Measurements from ENCODE around the gene NARF. TPM values are rescaled to one million over a fixed set of nuclear protein-coding genes. Genes with fewer than 3 reads are reported as not detected.

Gene NARF
- total and polyA plus RNA-seq, 2 experiments from 2014 or later, result 66.1 to 67.1 TPM

- TF ChIP-seq STAT1 (IDR thresholded peaks at IDR 0.05; ENCODE audit: unreplicated experiment) (no peak), EZH2phosphoT487 (IDR thresholded peaks at IDR 0.05; ENCODE audit: unreplicated experiment) (no peak), NANOG (IDR thresholded peaks at IDR 0.05; ENCODE audit: borderline replicate concordance) (peak; percentile 51; the same call in 1 of the 2 replicates), CREB1 (CRISPR knock-in tag; IDR thresholded peaks at IDR 0.05; ENCODE audit: low read depth) (peak; percentile 61), ZNF331 (CRISPR knock-in tag; IDR thresholded peaks at IDR 0.05; ENCODE audit: low read depth) (no peak)
Observed at GRCh38 chr17:82494236-82495055, 35.9 kb downstream of the NARF start (continued).

DNA sequence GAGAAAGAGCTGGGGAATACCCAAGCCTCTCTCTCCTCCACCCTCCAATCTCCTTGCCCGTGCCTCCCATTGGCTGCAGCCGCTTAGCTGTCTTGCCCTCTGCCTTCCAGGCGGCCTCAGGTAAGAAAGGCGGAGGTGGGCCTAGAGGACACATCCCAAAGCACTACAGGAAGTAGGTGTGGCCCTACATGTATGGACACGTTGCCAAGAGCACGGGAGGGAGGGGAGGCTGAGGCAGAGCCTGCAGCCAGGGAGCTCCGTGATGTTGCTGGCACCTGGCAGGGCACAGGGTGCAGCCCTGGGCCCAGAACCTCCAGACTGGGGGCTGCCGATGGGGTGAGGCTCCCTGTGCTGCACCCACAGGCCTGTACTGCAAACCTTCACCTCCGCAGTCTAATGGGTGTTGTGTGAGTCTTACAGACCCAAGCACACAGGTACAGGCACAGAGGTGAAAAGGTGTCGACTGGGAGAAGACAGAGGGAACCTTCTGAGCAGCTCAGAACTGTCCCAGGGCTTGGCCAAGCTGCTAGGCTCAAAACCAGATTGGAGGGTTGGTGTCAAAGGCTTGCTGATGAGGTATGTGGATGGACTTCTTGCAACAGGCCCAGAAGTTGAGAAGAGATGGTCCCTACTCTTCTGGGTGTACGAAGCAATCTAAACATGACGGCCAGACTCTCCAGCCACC is 37.4 kb downstream of the NARF start:
- no peaks in the 10 kb centered on the region for H3K79me2 ChIP-seq (replicated peaks; ENCODE audit: insufficient read depth)
- no peaks in the 10 kb centered on the region for H3K9me2 ChIP-seq (ENCODE audit: insufficient read depth)
- Mint-ChIP-seq H3K9me3 (peaks cover 6% of the 10 kb centered on the region; the same call in 2 of the 3 replicates), H3K27me3 (ENCODE audit: insufficient read depth, low read depth, poor library complexity) (peaks cover 49% of the 10 kb centered on the region), H3K4me3 (peak overlapping the region; percentile 55), H3K36me3 (ENCODE audit: low read depth) (peaks cover 6% of the 10 kb centered on the region; the same call in 1 of the 3 replicates), H3K27ac (no peak overlapping the region), H3K4me1 (peaks cover 8% of the 10 kb centered on the region; the same call in 2 of the 3 replicates)
- peaks cover 24% of the 10 kb centered on the region for H3F3A ChIP-seq (replicated peaks; ENCODE audit: low read depth)
- no peaks in the 10 kb centered on the region for H3K36me3 ChIP-seq (ENCODE audit: insufficient read depth)
- DNase-seq (ENCODE audit: low spot score) (peak; percentile 70), ATAC-seq (peak; percentile 17)
- H2AFZ ChIP-seq, result no peak overlapping the region
- no peak overlapping the region for H3K27ac ChIP-seq (ENCODE audit: low read depth)
- peak overlapping the region; percentile 80; the same call in 1 of the 2 replicates for H3K4me2 ChIP-seq
- no peak overlapping the region; the same call in 1 of the 2 replicates for H3K4me3 ChIP-seq
- peaks cover 17% of the 10 kb centered on the region for H3K4me1 ChIP-seq (ENCODE audit: insufficient read depth)
- no peaks in the 10 kb centered on the region for H4K20me1 ChIP-seq (replicated peaks; ENCODE audit: insufficient read depth)
- TF ChIP-seq JUNB (IDR thresholded peaks at IDR 0.05; ENCODE audit: unreplicated experiment), result no peak
- H3K27me3 ChIP-seq (ENCODE audit: insufficient read depth), result peaks cover 28% of the 10 kb centered on the region

DNA sequence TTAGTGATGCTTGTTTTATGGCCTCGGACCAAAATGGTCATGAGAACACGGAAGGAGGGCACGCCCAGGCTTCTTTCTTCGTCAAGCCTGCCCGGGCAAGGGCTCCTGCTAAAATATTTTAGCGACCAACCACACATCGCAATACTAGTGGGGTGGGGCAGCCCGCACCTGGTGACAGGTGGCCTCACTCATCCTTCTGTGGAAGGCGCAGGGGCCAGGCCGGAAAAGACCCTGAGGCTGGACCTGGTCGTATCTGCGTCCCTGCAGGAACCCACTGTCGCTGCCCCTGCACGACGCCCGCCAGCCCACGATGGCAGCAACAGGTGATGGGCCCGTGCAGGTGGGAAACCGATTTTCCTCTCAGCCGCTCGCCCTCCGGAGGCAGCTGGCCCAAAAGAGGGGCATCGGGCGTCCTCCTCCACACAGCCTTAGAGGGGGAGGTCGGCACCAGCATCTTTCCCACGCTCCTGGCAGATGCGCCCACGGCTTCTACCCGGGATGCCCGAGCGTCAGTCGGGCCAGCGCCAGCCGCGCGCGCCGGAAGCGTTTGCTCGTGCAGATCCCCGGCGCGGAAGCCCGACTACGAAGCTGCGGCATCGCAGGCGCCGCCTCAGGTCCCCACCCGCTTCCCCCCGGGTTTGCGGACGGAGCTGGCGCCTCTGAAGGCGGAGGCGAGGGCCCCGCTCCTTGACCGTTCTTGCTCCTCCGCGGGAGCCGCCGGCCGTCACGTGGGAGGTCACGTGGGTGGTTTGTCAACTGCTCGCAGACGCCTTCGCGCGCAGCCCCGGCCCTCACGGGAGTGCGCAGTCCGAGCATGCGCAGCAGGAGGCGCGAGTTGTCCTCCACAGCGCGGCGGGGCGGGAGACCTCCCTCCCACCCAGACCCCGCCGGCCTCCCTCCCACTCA is 38.2 kb downstream of the NARF start:
- no peak overlapping the region for H3K27ac ChIP-seq (ENCODE audit: low read depth)
- Mint-ChIP-seq H3K4me1 (peaks cover 8% of the 10 kb centered on the region; the same call in 2 of the 3 replicates), H3K27ac (no peak overlapping the region), H3K9me3 (peaks cover 6% of the 10 kb centered on the region; the same call in 2 of the 3 replicates), H3K27me3 (ENCODE audit: insufficient read depth, low read depth, poor library complexity) (peaks cover 44% of the 10 kb centered on the region), H3K36me3 (ENCODE audit: low read depth) (peaks cover 6% of the 10 kb centered on the region; the same call in 1 of the 3 replicates), H3K4me3 (peak overlapping the region; percentile 64)
- TF ChIP-seq ZNF331 (CRISPR knock-in tag; IDR thresholded peaks at IDR 0.05; ENCODE audit: low read depth) (no peak), POLR2AphosphoS5 (IDR thresholded peaks at IDR 0.05; ENCODE audit: low read depth) (peak; percentile 72; the same call in 1 of the 2 replicates)
- H3K36me3 ChIP-seq (ENCODE audit: insufficient read depth), result no peaks in the 10 kb centered on the region
- peaks cover 17% of the 10 kb centered on the region for H3K4me1 ChIP-seq (ENCODE audit: insufficient read depth)
- H3K9me2 ChIP-seq (ENCODE audit: insufficient read depth), result no peaks in the 10 kb centered on the region
- DNase-seq (ENCODE audit: low spot score), result peak; percentile 92
- H3K79me2 ChIP-seq (replicated peaks; ENCODE audit: insufficient read depth), result no peaks in the 10 kb centered on the region
- H3K4me2 ChIP-seq, result peak overlapping the region; percentile 80
- peak; percentile 20 for ATAC-seq
- no peaks in the 10 kb centered on the region for H4K20me1 ChIP-seq (replicated peaks; ENCODE audit: insufficient read depth)
- peak overlapping the region; percentile 76; the same call in 1 of the 2 replicates for H2AFZ ChIP-seq
- H3K4me3 ChIP-seq, result peak overlapping the region; percentile 62
- peaks cover 28% of the 10 kb centered on the region for H3K27me3 ChIP-seq (ENCODE audit: insufficient read depth)
- H3F3A ChIP-seq (replicated peaks; ENCODE audit: low read depth), result peaks cover 24% of the 10 kb centered on the region
